Activated naive CD8-positive, alpha-beta T cell treated with anti-CD3 and anti-CD28 coated beads, Interleukin-2, amount 50 U/mL, for 24 hours (primary cell): ENCODE data around the gene TLR10.
A peak's percentile ranks its signal among the peaks of the same experiment; 100 is the strongest.
"Not testable (repeated sequence)": the region's sequence is repeated elsewhere in the genome, so short reads cannot be mapped to it uniquely, and the experiment has no call there.

ENCODE experiments used
- ATAC-seq: fragments of 150-1000 bp; cut with Tn5 transposase; one replicate; pipeline ENCODE4 v1.10.0; 2021
- DNase-seq: peaks from one replicate; pipeline ENCODE4 v3.0.0; 2021
- H3K27ac Mint-ChIP-seq: one replicate; pipeline ENCODE4 v1.8.0; 2021; ENCODE audit warnings: mild to moderate bottlenecking, mixed read lengths
- H3K27me3 Mint-ChIP-seq: one replicate; pipeline ENCODE4 v1.8.0; 2021; ENCODE audit warnings: mixed read lengths
- H3K36me3 Mint-ChIP-seq: one replicate; pipeline ENCODE4 v1.8.0; 2021; ENCODE audit warnings: low read depth, mixed read lengths
- H3K4me1 Mint-ChIP-seq: one replicate; pipeline ENCODE4 v1.8.0; 2021; ENCODE audit warnings: mixed read lengths
- H3K4me3 Mint-ChIP-seq: one replicate; pipeline ENCODE4 v1.8.0; 2021; ENCODE audit warnings: mild to moderate bottlenecking, moderate library complexity, mixed read lengths
- H3K9me3 Mint-ChIP-seq: one replicate; pipeline ENCODE4 v1.8.0; 2021; ENCODE audit warnings: mixed read lengths

Gene TLR10

GRCh38 chr4:38785041-38785790 is 2.4 kb upstream of the TLR10 start:
- peaks cover 3% of the 10 kb centered on the region for H3K36me3 Mint-ChIP-seq
- H3K4me3 Mint-ChIP-seq: no peak overlapping the region
- ATAC-seq (no peak), DNase-seq (no peak)
- no peaks in the 10 kb centered on the region for H3K27me3 Mint-ChIP-seq
- H3K4me1 Mint-ChIP-seq: peaks cover 5% of the 10 kb centered on the region
- peaks cover 5% of the 10 kb centered on the region for H3K9me3 Mint-ChIP-seq
- H3K27ac Mint-ChIP-seq: no peak overlapping the region

GRCh38 chr4:38784141-38784540 is 1.4 kb upstream of the TLR10 start:
- H3K4me1 Mint-ChIP-seq: peaks cover 5% of the 10 kb centered on the region
- H3K9me3 Mint-ChIP-seq: no peaks in the 10 kb centered on the region
- H3K36me3 Mint-ChIP-seq: no peaks in the 10 kb centered on the region
- no peak for ATAC-seq
- no peak overlapping the region for H3K4me3 Mint-ChIP-seq
- H3K27me3 Mint-ChIP-seq: no peaks in the 10 kb centered on the region
- H3K27ac Mint-ChIP-seq: no peak overlapping the region
- DNase-seq: no peak

GRCh38 chr4:38783109-38783460 is 295 bp upstream of the TLR10 start:
- Mint-ChIP-seq H3K9me3 (no peaks in the 10 kb centered on the region), H3K27me3 (no peaks in the 10 kb centered on the region), H3K36me3 (no peaks in the 10 kb centered on the region), H3K4me3 (no peak overlapping the region), H3K4me1 (peaks cover 5% of the 10 kb centered on the region), H3K27ac (no peak overlapping the region)
- ATAC-seq (no peak), DNase-seq (no peak)

DNA sequence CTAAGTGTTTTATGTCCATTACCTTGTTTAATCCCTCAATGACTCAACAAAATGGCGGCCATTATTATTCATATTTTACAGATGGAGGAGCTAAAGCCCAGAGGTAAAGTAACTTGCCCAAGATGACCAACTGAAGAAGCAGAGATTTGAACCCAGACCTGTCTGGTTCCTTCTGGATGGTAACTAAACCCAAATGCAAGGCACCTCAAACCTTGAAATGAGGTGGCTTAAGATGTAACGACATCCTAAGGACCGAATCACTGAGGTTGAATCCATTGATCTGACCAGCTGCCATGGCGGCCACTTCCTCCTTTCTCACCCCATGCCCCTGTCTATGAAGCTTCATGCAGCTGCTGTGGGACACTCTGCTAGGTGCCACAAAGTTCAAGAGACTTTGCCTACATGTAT is 932 bp downstream of the TLR10 start:
- peaks cover 5% of the 10 kb centered on the region for H3K4me1 Mint-ChIP-seq
- H3K4me3 Mint-ChIP-seq: peak overlapping the region; percentile 58
- H3K36me3 Mint-ChIP-seq: no peaks in the 10 kb centered on the region
- no peaks in the 10 kb centered on the region for H3K27me3 Mint-ChIP-seq
- H3K27ac Mint-ChIP-seq: no peak overlapping the region
- ATAC-seq (no peak), DNase-seq (no peak)
- peaks cover 4% of the 10 kb centered on the region for H3K9me3 Mint-ChIP-seq

DNA sequence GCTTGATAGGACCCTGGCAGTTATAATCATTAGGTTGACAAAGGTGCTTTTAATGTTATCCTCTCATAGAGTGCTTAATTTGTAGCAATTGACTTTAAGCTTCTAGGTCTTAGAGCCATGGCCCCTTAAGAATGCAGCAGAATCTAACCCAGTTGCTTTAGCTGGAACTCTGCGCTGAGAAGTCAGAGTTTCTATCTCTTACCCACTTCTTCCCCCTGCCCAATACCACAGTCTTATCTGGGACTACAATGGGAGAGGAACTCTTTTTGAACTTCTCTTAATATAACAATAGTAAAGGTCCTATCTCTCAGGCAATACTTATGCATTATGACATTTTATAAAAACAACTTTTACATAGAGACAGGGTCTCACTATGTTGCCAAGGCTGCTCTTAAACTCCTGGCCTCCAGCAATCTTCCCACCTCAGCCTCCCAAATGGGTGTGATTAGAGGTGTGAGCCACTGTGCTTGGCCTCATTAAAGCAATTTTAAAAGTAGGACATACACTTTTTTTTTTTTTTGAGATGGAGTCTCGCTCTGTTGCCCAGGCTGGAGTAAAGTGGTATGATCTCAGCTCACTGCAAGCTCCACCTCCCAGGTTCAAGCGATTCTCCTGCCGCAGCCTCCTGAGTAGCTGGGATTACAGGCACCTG is 1.8 kb downstream of the TLR10 start:
- H3K36me3 Mint-ChIP-seq: no peaks in the 10 kb centered on the region
- peaks cover 3% of the 10 kb centered on the region for H3K4me1 Mint-ChIP-seq
- DNase-seq: no peak
- ATAC-seq: no peak
- H3K4me3 Mint-ChIP-seq: peak overlapping the region; percentile 6
- peaks cover 5% of the 10 kb centered on the region for H3K9me3 Mint-ChIP-seq
- H3K27ac Mint-ChIP-seq: no peak overlapping the region
- no peaks in the 10 kb centered on the region for H3K27me3 Mint-ChIP-seq

GRCh38 chr4:38779790-38780189 is 3.0 kb downstream of the TLR10 start:
- DNase-seq (no peak), ATAC-seq (no peak)
- H3K4me3 Mint-ChIP-seq: no peak overlapping the region
- no peaks in the 10 kb centered on the region for H3K4me1 Mint-ChIP-seq
- H3K27ac Mint-ChIP-seq: no peak overlapping the region
- H3K27me3 Mint-ChIP-seq: no peaks in the 10 kb centered on the region
- H3K36me3 Mint-ChIP-seq: no peaks in the 10 kb centered on the region
- peaks cover 6% of the 10 kb centered on the region for H3K9me3 Mint-ChIP-seq

- H3K4me3 Mint-ChIP-seq, ATAC-seq, H3K36me3 Mint-ChIP-seq, H3K27me3 Mint-ChIP-seq, H3K4me1 Mint-ChIP-seq, DNase-seq, H3K27ac Mint-ChIP-seq: not testable (repeated sequence)
- peaks cover 16% of the 10 kb centered on the region for H3K9me3 Mint-ChIP-seq
Observed at GRCh38 chr4:38777925-38778324, 4.9 kb downstream of the TLR10 start.

DNA sequence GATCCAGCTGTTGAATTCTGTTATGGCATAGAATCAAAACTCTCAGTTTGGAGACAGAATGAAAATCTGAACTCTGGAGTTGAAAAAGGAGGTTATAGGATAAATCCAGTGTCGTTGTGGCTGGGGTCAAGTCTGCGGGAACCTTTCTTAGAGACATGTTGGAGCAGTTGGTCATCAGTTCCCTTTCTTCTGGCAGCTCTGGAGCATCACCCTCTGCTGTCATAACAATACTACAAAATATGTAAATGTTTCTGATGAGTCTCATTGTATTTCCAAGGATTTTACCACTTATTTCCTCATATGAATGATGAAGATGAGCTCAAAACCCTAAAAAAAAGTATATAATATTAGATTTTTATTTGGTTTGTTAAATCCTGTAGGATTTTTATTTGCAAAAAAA is 7.5 kb downstream of the TLR10 start:
- H3K4me1 Mint-ChIP-seq: no peaks in the 10 kb centered on the region
- H3K9me3 Mint-ChIP-seq: peaks cover 16% of the 10 kb centered on the region
- DNase-seq: no peak
- ATAC-seq: no peak
- no peak overlapping the region for H3K4me3 Mint-ChIP-seq
- H3K27ac Mint-ChIP-seq: no peak overlapping the region
- H3K36me3 Mint-ChIP-seq: peaks cover 6% of the 10 kb centered on the region
- H3K27me3 Mint-ChIP-seq: no peaks in the 10 kb centered on the region

- Mint-ChIP-seq H3K27ac (no peak overlapping the region), H3K4me1 (no peaks in the 10 kb centered on the region), H3K9me3 (peaks cover 16% of the 10 kb centered on the region), H3K4me3 (no peak overlapping the region), H3K36me3 (peaks cover 6% of the 10 kb centered on the region), H3K27me3 (no peaks in the 10 kb centered on the region)
- no peak for ATAC-seq
- DNase-seq: no peak
Observed at GRCh38 chr4:38774181-38774955, 8.4 kb downstream of the TLR10 start.

DNA sequence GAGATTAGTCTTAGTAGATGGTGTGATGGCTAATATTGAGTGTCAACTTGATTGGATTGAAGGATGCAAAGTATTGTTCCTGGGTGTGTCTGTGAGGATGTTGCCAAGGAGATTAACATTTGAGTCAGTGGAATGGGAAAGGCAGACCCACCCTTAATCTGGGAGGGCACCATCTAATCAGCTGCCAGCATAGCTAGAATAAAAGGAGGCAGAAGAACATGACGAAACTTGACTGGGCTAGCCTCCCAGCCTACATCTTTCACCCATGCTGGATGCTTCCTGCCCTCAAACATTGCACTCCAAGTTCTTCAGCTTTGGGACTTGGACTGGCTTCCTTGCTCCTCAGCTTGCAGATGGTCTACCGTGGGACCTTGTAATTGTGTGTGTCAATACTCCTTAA is 12.5 kb downstream of the TLR10 start:
- not testable (repeated sequence) for H3K4me3 Mint-ChIP-seq, H3K27ac Mint-ChIP-seq, H3K36me3 Mint-ChIP-seq, H3K4me1 Mint-ChIP-seq, H3K27me3 Mint-ChIP-seq, DNase-seq, ATAC-seq
- H3K9me3 Mint-ChIP-seq: peaks cover 19% of the 10 kb centered on the region

GRCh38 chr4:38769857-38770256 is 12.9 kb downstream of the TLR10 start:
- Mint-ChIP-seq H3K4me3 (no peak overlapping the region), H3K27ac (no peak overlapping the region), H3K4me1 (no peaks in the 10 kb centered on the region), H3K27me3 (no peaks in the 10 kb centered on the region), H3K9me3 (peaks cover 19% of the 10 kb centered on the region), H3K36me3 (peaks cover 6% of the 10 kb centered on the region)
- ATAC-seq: no peak
- no peak for DNase-seq

DNA sequence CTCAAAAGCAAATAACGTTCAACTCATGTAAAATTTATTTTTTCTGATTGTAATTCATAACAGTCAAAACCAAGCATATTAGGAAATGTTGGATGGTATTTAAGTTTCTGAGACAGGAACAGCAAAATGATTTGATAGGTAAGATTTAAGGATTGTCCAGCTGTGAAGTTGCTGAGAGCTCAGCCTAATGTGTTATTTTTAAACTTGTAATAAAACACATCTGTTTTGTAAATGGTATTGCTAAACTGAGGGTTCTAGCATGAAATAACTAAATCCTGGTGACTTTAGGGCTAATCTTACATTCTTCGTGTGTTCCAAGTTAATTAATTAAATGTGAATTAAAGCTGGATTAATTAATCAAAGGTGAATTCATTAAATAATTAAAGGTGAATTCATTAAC is 13.3 kb downstream of the TLR10 start:
- Mint-ChIP-seq H3K4me3 (no peak overlapping the region), H3K27ac (no peak overlapping the region), H3K27me3 (no peaks in the 10 kb centered on the region), H3K36me3 (peaks cover 5% of the 10 kb centered on the region), H3K9me3 (peaks cover 15% of the 10 kb centered on the region), H3K4me1 (no peaks in the 10 kb centered on the region)
- no peak for DNase-seq
- no peak for ATAC-seq

DNA sequence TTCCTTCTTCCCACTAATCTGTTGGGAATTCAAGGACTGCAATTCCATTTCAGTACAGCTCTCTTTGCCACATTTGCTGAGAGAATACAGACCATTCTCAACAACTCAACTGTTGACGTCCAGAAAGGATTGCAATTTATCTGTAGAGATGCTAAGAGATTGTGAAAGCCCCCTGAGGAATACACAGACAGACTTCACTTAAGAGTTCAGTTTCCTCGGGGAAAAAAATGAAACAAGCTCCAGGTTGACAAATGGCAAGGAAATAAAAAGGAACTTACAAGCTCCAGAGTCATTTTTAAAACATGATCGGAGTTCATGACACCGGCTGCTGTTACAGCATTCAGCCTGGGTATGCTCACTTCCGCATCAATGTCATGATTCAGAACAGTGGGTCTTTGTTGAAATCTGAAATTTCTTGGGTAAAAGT is 13.8 kb downstream of the TLR10 start:
- Mint-ChIP-seq H3K27me3 (no peaks in the 10 kb centered on the region), H3K27ac (no peak overlapping the region), H3K4me1 (peaks cover 3% of the 10 kb centered on the region), H3K9me3 (peaks cover 11% of the 10 kb centered on the region), H3K4me3 (no peak overlapping the region), H3K36me3 (peaks cover under 1% of the 10 kb centered on the region)
- DNase-seq: no peak
- no peak for ATAC-seq

GRCh38 chr4:38766940-38767339 is 15.8 kb downstream of the TLR10 start:
- not testable (repeated sequence) for H3K9me3 Mint-ChIP-seq, H3K27me3 Mint-ChIP-seq, DNase-seq, ATAC-seq, H3K27ac Mint-ChIP-seq, H3K36me3 Mint-ChIP-seq, H3K4me3 Mint-ChIP-seq
- peaks cover 13% of the 10 kb centered on the region for H3K4me1 Mint-ChIP-seq

DNA sequence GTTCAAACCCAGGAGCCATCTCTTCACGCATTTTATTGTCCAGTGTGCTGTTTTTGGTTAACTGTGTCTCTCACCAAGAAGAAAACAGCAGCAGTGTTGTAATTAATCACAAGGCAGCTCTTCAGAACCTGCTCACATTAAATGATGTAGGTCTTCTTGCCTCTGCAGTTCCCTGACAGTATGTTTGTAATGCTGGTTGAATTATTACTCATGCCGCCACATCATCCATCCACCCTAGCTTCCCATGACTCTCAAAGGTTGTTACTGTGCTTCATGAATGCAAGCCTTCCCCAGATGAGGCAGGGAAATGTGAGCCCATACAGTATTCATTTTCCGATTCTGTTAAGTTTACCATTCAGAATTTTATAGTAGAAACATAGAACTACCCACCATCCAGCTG is 17.4 kb downstream of the TLR10 start:
- DNase-seq (no peak), ATAC-seq (no peak)
- peaks cover 8% of the 10 kb centered on the region for H3K9me3 Mint-ChIP-seq
- H3K36me3 Mint-ChIP-seq: no peaks in the 10 kb centered on the region
- no peak overlapping the region for H3K4me3 Mint-ChIP-seq
- peaks cover 25% of the 10 kb centered on the region for H3K4me1 Mint-ChIP-seq
- no peak overlapping the region for H3K27ac Mint-ChIP-seq
- no peaks in the 10 kb centered on the region for H3K27me3 Mint-ChIP-seq
